Loucy (cell line): ENCODE results near the gene PAK1.

ENCODE experiments used
- H2AFZ ChIP-seq: fragments of 200-600 bp; sonication (generic); 2 replicates; pipeline ENCODE4 v1.6.0; 2016; ENCODE audit warnings: antibody characterized with exemption, mild to moderate bottlenecking, low read length, moderate library complexity
- H3F3A ChIP-seq: fragments of 200-600 bp; 2 replicates; pipeline ENCODE4 v1.6.0; 2016; ENCODE audit warnings: antibody characterized with exemption, low read depth, mild to moderate bottlenecking
- H3K27me3 ChIP-seq: fragments of 200-600 bp; sonication (generic); 2 replicates; pipeline ENCODE4 v1.6.1; 2014; ENCODE audit warnings: low read length, mild to moderate bottlenecking; ENCODE audit not compliant: insufficient read depth, poor library complexity, severe bottlenecking
- H3K36me3 ChIP-seq: fragments of 200-600 bp; sonication (generic); 2 replicates; pipeline ENCODE4 v1.6.1; 2016; ENCODE audit warnings: low read length; ENCODE audit not compliant: insufficient read depth
- H3K4me1 ChIP-seq: fragments of 200-600 bp; sonication (generic); 2 replicates; pipeline ENCODE4 v1.5.1; 2014; ENCODE audit warnings: low read length, mild to moderate bottlenecking; ENCODE audit not compliant: insufficient read depth, poor library complexity, severe bottlenecking
- H3K4me2 ChIP-seq: fragments of 200-600 bp; sonication (generic); 2 replicates; pipeline ENCODE4 v1.6.0; 2014; ENCODE audit warnings: antibody characterized with exemption, low read length, low read depth, mild to moderate bottlenecking; ENCODE audit not compliant: poor library complexity, severe bottlenecking
- H3K4me3 ChIP-seq: fragments of 200-600 bp; sonication (generic); 2 replicates; pipeline ENCODE4 v1.5.1; 2014; ENCODE audit warnings: low read length, mild to moderate bottlenecking, mixed read lengths; ENCODE audit not compliant: poor library complexity, severe bottlenecking
- H3K79me2 ChIP-seq: fragments of 200-600 bp; sonication (generic); 2 replicates; pipeline ENCODE4 v1.6.1; 2014; ENCODE audit warnings: low read length; ENCODE audit not compliant: insufficient read depth
- H3K9ac ChIP-seq: fragments of 200-600 bp; sonication (generic); 2 replicates; pipeline ENCODE4 v1.6.0; 2014; ENCODE audit warnings: mild to moderate bottlenecking, low read depth, low read length, moderate library complexity; ENCODE audit not compliant: poor library complexity, severe bottlenecking
- H3K9me2 ChIP-seq: fragments of 200-600 bp; sonication (generic); replicated peaks from 2 replicates; pipeline ENCODE4 v1.6.1; 2016; ENCODE audit warnings: low read depth, low read length, mixed read lengths
- H3K9me3 ChIP-seq: fragments of 200-600 bp; sonication (generic); 2 replicates; pipeline ENCODE4 v1.6.1; 2014; ENCODE audit warnings: mild to moderate bottlenecking, antibody characterized with exemption, low read length, low read depth; ENCODE audit not compliant: insufficient read depth
- H4K20me1 ChIP-seq: fragments of 200-600 bp; sonication (generic); 2 replicates; pipeline ENCODE4 v1.6.0; 2014; ENCODE audit warnings: antibody characterized with exemption, low read length, mild to moderate bottlenecking; ENCODE audit not compliant: insufficient read depth, poor library complexity, severe bottlenecking
- CTCF ChIP-seq: fragments of 200-600 bp; sonication (generic); conservative IDR thresholded peaks from 2 replicates; pipeline ENCODE4 v1.5.1; 2014; ENCODE audit warnings: mild to moderate bottlenecking, antibody characterized with exemption, low read length
- EZH2phosphoT487 ChIP-seq: fragments of 200-600 bp; IDR thresholded peaks from 2 replicates; pipeline ENCODE4 v1.6.1; 2018; ENCODE audit warnings: antibody characterized with exemption, mild to moderate bottlenecking, moderate library complexity, borderline replicate concordance

Gene PAK1

GRCh38 chr11:77455740-77456139 lies 18.2 kb downstream of the PAK1 start:
- peaks cover 42% of the 10 kb centered on the region for H3K79me2 ChIP-seq
- no peaks in the 10 kb centered on the region for H3K9me2 ChIP-seq
- no peak overlapping the region for H3K4me2 ChIP-seq
- H3K9ac ChIP-seq: no peak overlapping the region
- no peak for TF ChIP-seq EZH2phosphoT487
- no peak for TF ChIP-seq CTCF
- no peaks in the 10 kb centered on the region for H3K36me3 ChIP-seq
- H3K4me3 ChIP-seq: no peak overlapping the region
- no peaks in the 10 kb centered on the region for H3K9me3 ChIP-seq
- no peaks in the 10 kb centered on the region for H3K27me3 ChIP-seq
- H4K20me1 ChIP-seq: peaks cover 14% of the 10 kb centered on the region
- no peak overlapping the region for H2AFZ ChIP-seq
- no peaks in the 10 kb centered on the region for H3F3A ChIP-seq
- H3K4me1 ChIP-seq: peaks cover 22% of the 10 kb centered on the region

DNA sequence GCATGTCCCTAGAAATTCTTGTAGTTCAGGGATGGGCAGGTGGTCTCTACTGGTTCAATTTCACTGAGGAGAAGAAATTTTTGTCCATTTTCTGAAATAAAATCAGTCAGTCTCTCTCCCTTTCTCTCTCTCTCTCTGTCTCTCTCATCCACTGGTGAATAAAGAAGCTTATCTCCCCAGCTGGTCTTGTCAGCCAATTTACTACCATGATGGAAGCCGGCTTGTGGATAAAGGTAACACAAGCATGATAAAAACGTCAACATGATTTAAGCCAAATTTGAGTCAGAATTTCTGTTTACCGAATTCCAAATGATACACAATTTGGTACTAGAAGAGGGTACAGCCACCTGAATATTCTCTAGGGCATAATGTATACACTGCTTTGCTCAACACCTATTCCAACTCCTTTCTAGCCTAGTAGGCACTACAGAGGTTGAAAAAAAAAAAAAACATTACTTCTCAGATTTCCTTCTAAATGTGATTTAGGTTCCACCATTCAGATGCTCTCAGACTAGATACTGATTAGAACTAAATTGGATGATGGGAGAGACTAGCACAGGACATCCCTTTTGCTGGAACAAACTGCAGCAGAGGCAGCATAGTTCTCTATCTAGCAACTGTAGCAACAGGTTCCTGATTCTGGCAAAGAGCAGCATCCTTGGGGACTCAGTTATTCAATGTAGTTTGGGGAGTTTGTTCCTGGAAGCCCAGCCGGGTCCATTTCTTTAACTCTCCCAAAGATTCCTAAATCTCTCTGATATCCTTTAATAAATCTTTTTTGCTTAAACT lies 18.8 kb downstream of the PAK1 start:
- no peak overlapping the region for H3K4me3 ChIP-seq
- no peaks in the 10 kb centered on the region for H3K9me2 ChIP-seq
- H3F3A ChIP-seq: no peaks in the 10 kb centered on the region
- TF ChIP-seq EZH2phosphoT487 (no peak), CTCF (no peak)
- H3K9me3 ChIP-seq: no peaks in the 10 kb centered on the region
- peaks cover 14% of the 10 kb centered on the region for H4K20me1 ChIP-seq
- H3K9ac ChIP-seq: no peak overlapping the region
- H3K27me3 ChIP-seq: no peaks in the 10 kb centered on the region
- no peaks in the 10 kb centered on the region for H3K36me3 ChIP-seq
- H3K4me1 ChIP-seq: peaks cover 29% of the 10 kb centered on the region
- no peak overlapping the region for H3K4me2 ChIP-seq
- no peak overlapping the region for H2AFZ ChIP-seq
- H3K79me2 ChIP-seq: peaks cover 42% of the 10 kb centered on the region

DNA sequence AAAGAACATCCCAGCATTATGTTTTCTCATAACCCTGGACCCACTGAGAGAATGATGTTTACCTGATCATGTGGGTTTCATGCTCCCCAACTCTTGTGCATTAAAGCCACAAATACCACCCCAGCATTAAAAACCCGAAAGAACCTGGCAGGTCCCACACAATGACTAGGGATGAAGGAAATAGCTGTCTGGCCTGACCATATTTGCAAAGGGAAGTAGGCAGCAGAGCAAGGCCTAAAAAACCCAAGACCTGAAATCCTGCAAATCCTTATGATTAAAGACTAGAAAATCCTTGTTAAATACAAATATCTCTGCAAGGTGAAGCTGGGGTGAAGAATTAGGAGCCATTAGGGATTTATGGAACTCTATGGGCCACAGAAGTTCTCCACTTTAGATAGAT lies 23.7 kb downstream of the PAK1 start:
- Histone ChIP-seq H3K9ac (no peak overlapping the region), H3K27me3 (no peaks in the 10 kb centered on the region), H3K4me2 (peak overlapping the region; percentile 70), H3K4me3 (no peak overlapping the region), H2AFZ (no peak overlapping the region), H3K36me3 (no peaks in the 10 kb centered on the region), H3K9me2 (no peaks in the 10 kb centered on the region), H3F3A (0 out of 2 replicates have a peak, but pooled peaks cover 3% of the 10 kb centered on the region), H3K79me2 (peaks cover 48% of the 10 kb centered on the region), H3K9me3 (no peaks in the 10 kb centered on the region), H4K20me1 (no peaks in the 10 kb centered on the region), H3K4me1 (peaks cover 46% of the 10 kb centered on the region)
- TF ChIP-seq CTCF: no peak
- no peak for TF ChIP-seq EZH2phosphoT487
